ENCODE results near the gene PRKX. TPM values are rescaled to one million over a fixed set of nuclear protein-coding genes. Genes with fewer than 3 reads are reported as not detected.
A peak's percentile ranks its signal among the peaks of the same experiment; 100 is the strongest.
"Not testable (repeated sequence)": the region's sequence is repeated elsewhere in the genome, so short reads cannot be mapped to it uniquely, and the experiment has no call there.

Gene PRKX
- total and polyA plus RNA-seq, 5 experiments from 2014 or later: 30.9 to 46.7 (median 38.8) TPM

- POLR2A ChIA-PET: interaction anchor here (0.6 kb wide), 1 partner anchor 20 kb away, joined by 3 read pairs; no protein-coding TSS in a partner anchor
- not testable (repeated sequence) for ATAC-seq, H3K36me3 Mint-ChIP-seq, DNase-seq, H3K9me3 Mint-ChIP-seq, H3K27me3 Mint-ChIP-seq
- peak overlapping the region in 8 of 10 donors; percentile 47 to 88 (median 75) for H3K27ac Mint-ChIP-seq
- H3K4me1 Mint-ChIP-seq: peaks cover 8 to 74% (median 55%) of the 10 kb centered on the region in 4 donors
- H3K4me3 Mint-ChIP-seq: peak overlapping the region in 2 of 10 donors; percentile 11 to 43
These were observed 10.2 kb downstream of the PRKX start for GRCh38 chrX:3703251-3703650.

- ATAC-seq, DNase-seq, POLR2A ChIA-PET, H3K36me3 Mint-ChIP-seq, H3K9me3 Mint-ChIP-seq, H3K27me3 Mint-ChIP-seq: not testable (repeated sequence)
- Mint-ChIP-seq H3K4me3 (peak overlapping the region in 3 of 10 donors; percentile 19 to 69 (median 21)), H3K27ac (peak overlapping the region; percentile 88 to 98 (median 95)), H3K4me1 (peaks cover 8 to 74% (median 52%) of the 10 kb centered on the region in 4 donors)
These were observed 11.4 kb downstream of the PRKX start for GRCh38 chrX:3702095-3702494.

- Mint-ChIP-seq H3K4me1 (peaks cover 7 to 71% (median 49%) of the 10 kb centered on the region in 4 donors), H3K4me3 (peak overlapping the region in 6 of 10 donors; percentile 71 to 94 (median 89))
- H3K9me3 Mint-ChIP-seq: not testable (repeated sequence)
These were observed 12.0 kb downstream of the PRKX start for GRCh38 chrX:3701445-3701928.

GRCh38 chrX:3699821-3700381 lies 13.5 kb downstream of the PRKX start:
- Mint-ChIP-seq H3K36me3 (no peaks in the 10 kb centered on the region), H3K4me3 (peak overlapping the region; percentile 77 to 94 (median 89)), H3K27ac (peak overlapping the region; percentile 91 to 98 (median 96)), H3K4me1 (peaks cover 7 to 73% (median 57%) of the 10 kb centered on the region in 4 donors), H3K27me3 (no peaks in the 10 kb centered on the region), H3K9me3 (no peaks in the 10 kb centered on the region)
- POLR2A ChIA-PET: interaction anchor here (0.7 to 3.0 kb wide), 3 partner anchors 9 to 14 kb away, joined by 3 to 15 read pairs (median 12); partner anchors contain the start of gene PRKX
- ATAC-seq: peak; percentile 30 to 63
- peak in 3 of 10 donors; percentile 37 to 41 (median 38) for DNase-seq

More at GRCh38 chrX:3701445-3701928, 12.0 kb downstream of the PRKX start:
- not testable (repeated sequence) for ATAC-seq, H3K36me3 Mint-ChIP-seq, H3K27me3 Mint-ChIP-seq, DNase-seq
- peak overlapping the region; percentile 84 to 98 (median 95) for H3K27ac Mint-ChIP-seq
- POLR2A ChIA-PET: interaction anchor here (2.6 to 3.0 kb wide), 2 partner anchors 10 to 12 kb away, joined by 12 to 15 read pairs; partner anchors contain the start of gene PRKX

- no peaks in the 10 kb centered on the region for H3K27me3 Mint-ChIP-seq
- H3K4me1 Mint-ChIP-seq: peaks cover 11 to 74% (median 57%) of the 10 kb centered on the region in 4 donors
- peak overlapping the region in 8 of 10 donors; percentile 48 to 98 (median 58) for H3K27ac Mint-ChIP-seq
- H3K9me3 Mint-ChIP-seq: no peaks in the 10 kb centered on the region
- POLR2A ChIA-PET: interaction anchor here (1.0 kb wide), 1 partner anchor 16 kb away, joined by 3 read pairs; no protein-coding TSS in a partner anchor
- H3K4me3 Mint-ChIP-seq: peak overlapping the region in 6 of 10 donors; percentile 7 to 63 (median 38)
- ATAC-seq (no peak), DNase-seq (no peak)
- H3K36me3 Mint-ChIP-seq: no peaks in the 10 kb centered on the region
These were observed 15.7 kb downstream of the PRKX start for GRCh38 chrX:3697701-3698279.

- Mint-ChIP-seq H3K27ac (peak overlapping the region in 5 of 10 donors; percentile 40 to 98 (median 47)), H3K4me3 (no peak overlapping the region)
- POLR2A ChIA-PET: no interaction called here
These were observed 16.2 kb downstream of the PRKX start for GRCh38 chrX:3697220-3697684.

GRCh38 chrX:3695536-3695935 lies 17.9 kb downstream of the PRKX start:
- Mint-ChIP-seq H3K36me3 (peaks cover 0 to 2% (median 0%) of the 10 kb centered on the region in 3 donors), H3K27me3 (no peaks in the 10 kb centered on the region), H3K27ac (peak overlapping the region in 8 of 10 donors; percentile 15 to 87 (median 66)), H3K4me3 (no peak overlapping the region), H3K9me3 (no peaks in the 10 kb centered on the region), H3K4me1 (peaks cover 11 to 65% (median 56%) of the 10 kb centered on the region in 4 donors)
- ATAC-seq (no peak), DNase-seq (no peak)
- POLR2A ChIA-PET: no interaction called here

More at GRCh38 chrX:3697220-3697684, 16.2 kb downstream of the PRKX start:
- Mint-ChIP-seq H3K4me1 (peaks cover 11 to 74% (median 57%) of the 10 kb centered on the region in 4 donors), H3K36me3 (no peaks in the 10 kb centered on the region), H3K27me3 (no peaks in the 10 kb centered on the region), H3K9me3 (no peaks in the 10 kb centered on the region)
- ATAC-seq (no peak), DNase-seq (no peak)

- Mint-ChIP-seq H3K27me3 (no peaks in the 10 kb centered on the region), H3K27ac (peak overlapping the region in 4 of 10 donors; percentile 43 to 61 (median 54)), H3K36me3 (peaks cover 0 to 4% (median 0%) of the 10 kb centered on the region in 3 donors), H3K9me3 (no peaks in the 10 kb centered on the region), H3K4me3 (peak overlapping the region in 1 of 10 donors; percentile 35), H3K4me1 (peaks cover 12 to 45% (median 29%) of the 10 kb centered on the region in 4 donors)
- DNase-seq (no peak), ATAC-seq (no peak)
- POLR2A ChIA-PET: no interaction called here
These were observed 23.3 kb downstream of the PRKX start for GRCh38 chrX:3690140-3690539.

GRCh38 chrX:3683236-3683635 lies 30.2 kb downstream of the PRKX start:
- DNase-seq, H3K4me3 Mint-ChIP-seq, H3K9me3 Mint-ChIP-seq, POLR2A ChIA-PET, H3K36me3 Mint-ChIP-seq, H3K27me3 Mint-ChIP-seq, H3K27ac Mint-ChIP-seq, ATAC-seq: not testable (repeated sequence)
- H3K4me1 Mint-ChIP-seq: peaks cover 7 to 48% (median 21%) of the 10 kb centered on the region in 4 donors

- Mint-ChIP-seq H3K4me3 (no peak overlapping the region), H3K27ac (peak overlapping the region in 2 of 10 donors; percentile 3 to 32), H3K27me3 (no peaks in the 10 kb centered on the region), H3K9me3 (no peaks in the 10 kb centered on the region), H3K4me1 (peaks cover 10 to 41% (median 27%) of the 10 kb centered on the region in 4 donors), H3K36me3 (peaks cover 0 to 4% (median 0%) of the 10 kb centered on the region in 3 donors)
- POLR2A ChIA-PET: no interaction called here
- DNase-seq (no peak), ATAC-seq (no peak)
These were observed 33.0 kb downstream of the PRKX start for GRCh38 chrX:3680459-3680858.

GRCh38 chrX:3679669-3680068 lies 33.8 kb downstream of the PRKX start:
- Mint-ChIP-seq H3K4me3 (no peak overlapping the region), H3K36me3 (peaks cover 0 to 9% (median 2%) of the 10 kb centered on the region in 3 donors), H3K27me3 (no peaks in the 10 kb centered on the region), H3K27ac (no peak overlapping the region), H3K4me1 (peaks cover 5 to 36% (median 22%) of the 10 kb centered on the region in 4 donors), H3K9me3 (no peaks in the 10 kb centered on the region)
- no peak for ATAC-seq
- no peak for DNase-seq
- POLR2A ChIA-PET: no interaction called here

- no peak overlapping the region for H3K4me3 Mint-ChIP-seq
- peaks cover 0 to 21% (median 2%) of the 10 kb centered on the region in 3 donors for H3K36me3 Mint-ChIP-seq
- peak overlapping the region in 2 of 10 donors; percentile 40 to 61 for H3K27ac Mint-ChIP-seq
- no peaks in the 10 kb centered on the region for H3K27me3 Mint-ChIP-seq
- POLR2A ChIA-PET: no interaction called here
- peaks cover 5 to 30% (median 22%) of the 10 kb centered on the region in 4 donors for H3K4me1 Mint-ChIP-seq
- no peak for ATAC-seq
- H3K9me3 Mint-ChIP-seq: no peaks in the 10 kb centered on the region
- DNase-seq: no peak
These were observed 35.1 kb downstream of the PRKX start for GRCh38 chrX:3678328-3678727.
